NCI-H774 (cell line): ENCODE data around the gene RDH5.

Source experiments
- DNase-seq: peaks from one replicate; lab custom pipeline; 2025; lab: John Stamatoyannopoulos, UW

The RDH5 gene

GRCh38 chr12:55728186-55728938, 8.2 kb downstream of the RDH5 start:
- peak; percentile 81 for DNase-seq

GRCh38 chr12:55728939-55729818, 9.0 kb downstream of the RDH5 start, which contains the start of gene CD63:
Gene CD63, minus strand, starts transcription at chr12:55729009. Its CDS starts 668 bp downstream, at chr12:55728341.
- DNase-seq, result peak; percentile 85

- DNase-seq, result no peak
Observed at GRCh38 chr12:55729819-55730818, 9.9 kb downstream of the RDH5 start.

- DNase-seq, result no peak
Observed at GRCh38 chr12:55732288-55732687, 12.1 kb downstream of the RDH5 start.

GRCh38 chr12:55733021-55733555, 12.9 kb downstream of the RDH5 start:
- no peak for DNase-seq

GRCh38 chr12:55733858-55734257, 13.7 kb downstream of the RDH5 start:
- DNase-seq, result no peak

- no peak for DNase-seq
Observed at GRCh38 chr12:55734595-55734994, 14.4 kb downstream of the RDH5 start.

- no peak for DNase-seq
Observed at GRCh38 chr12:55736076-55736475, 15.9 kb downstream of the RDH5 start.

GRCh38 chr12:55736780-55737580, 16.8 kb downstream of the RDH5 start:
- DNase-seq, result peak; percentile 70

- DNase-seq, result no peak
Observed at GRCh38 chr12:55737581-55738122, 17.5 kb downstream of the RDH5 start.

GRCh38 chr12:55738123-55739024, 18.2 kb downstream of the RDH5 start:
- peak; percentile 90 for DNase-seq

GRCh38 chr12:55739025-55739378, 18.8 kb downstream of the RDH5 start:
- no peak for DNase-seq

- no peak for DNase-seq
Observed at GRCh38 chr12:55741931-55742680, 21.9 kb downstream of the RDH5 start.

GRCh38 chr12:55742719-55743405, 22.7 kb downstream of the RDH5 start, which contains the start of gene GDF11:
Gene GDF11, plus strand, starts transcription at chr12:55743122. Its CDS starts 195 bp downstream, at chr12:55743317.
- DNase-seq, result peak; percentile 86

- DNase-seq, result no peak
Observed at GRCh38 chr12:55743406-55744339, 23.5 kb downstream of the RDH5 start.

GRCh38 chr12:55744340-55745030, 24.3 kb downstream of the RDH5 start:
- no peak for DNase-seq
